Endothelial cell of umbilical vein (primary cell): ENCODE measurements around the gene LRP1B. TPM values are rescaled to one million over a fixed set of nuclear protein-coding genes. Genes with fewer than 3 reads are reported as not detected.

Experiments
- BruUV-seq: library from RNA; stranded (reverse); fragments of 400-500 nt; replicated peaks from 2 replicates; lab custom pipeline; 2021; lab: Mats Ljungman, UMichigan
- CTCF ChIA-PET: fragments of 300-600, 350-600 bp; sonication (Branson Sonifier 250); formaldehyde crosslinking; loops from one replicate; lab custom pipeline; 2021; ENCODE audit warnings: antibody characterized with exemption, inconsistent platforms; lab: Charles Lee
- POLR2A ChIA-PET: fragments of 300-600, 350-600 bp; sonication (Branson Sonifier 250); formaldehyde crosslinking; loops from one replicate; lab custom pipeline; 2021; ENCODE audit warnings: antibody characterized with exemption, inconsistent platforms; lab: Charles Lee
- DNase-seq: peaks from one replicate; pipeline ENCODE4 v3.0.0-alpha.2; 2011; ENCODE audit warnings: low read depth, low spot score
- FAIRE-seq: peaks from 2 replicates; lab custom pipeline; 2011; peaks lifted over from hg19 to GRCh38; lab: Jason Lieb, UNC
- H2AFZ ChIP-seq: 2 replicates; pipeline ENCODE4 v1.6.0; 2012; ENCODE audit warnings: low read depth, low read length, control low read depth, inconsistent platforms
- H3K27ac ChIP-seq: 2 replicates; pipeline ENCODE4 v1.5.1; 2011; ENCODE audit warnings: low read depth, mild to moderate bottlenecking, control low read depth, low read length, moderate library complexity; ENCODE audit not compliant: insufficient read depth
- H3K27me3 ChIP-seq, 2 experiments: 2 replicates each; pipeline versions ENCODE4 v1.6.0 to v1.6.1; 2011; ENCODE audit warnings: low read length in 2 of 2, mixed read lengths in 1 of 2; ENCODE audit not compliant: control insufficient read depth in 2 of 2, insufficient read depth in 2 of 2
- H3K36me3 ChIP-seq, 2 experiments: 2 replicates in 1 of 2; 3 replicates in 1 of 2; pipeline ENCODE4 v1.5.1; 2011; ENCODE audit warnings: low read length in 2 of 2, mild to moderate bottlenecking in 1 of 2, moderate library complexity in 1 of 2; ENCODE audit not compliant: control insufficient read depth in 2 of 2, insufficient read depth in 2 of 2; ENCODE audit errors: extremely low read depth in 1 of 2
- H3K4me1 ChIP-seq: 3 replicates; pipeline ENCODE4 v1.5.1; 2011; ENCODE audit warnings: mild to moderate bottlenecking, low read length; ENCODE audit not compliant: control insufficient read depth, insufficient read depth; ENCODE audit errors: extremely low read depth
- H3K4me2 ChIP-seq: 2 replicates; pipeline ENCODE4 v1.6.1; 2011; ENCODE audit warnings: low read length, control low read depth, mixed read lengths; ENCODE audit not compliant: insufficient read depth
- H3K4me3 ChIP-seq, 3 experiments: fragments of 200-600 bp in 1 of 3; sonication (generic), shearing (Covaris generic) in 1 of 3; replicated peaks in 1 of 3; 2 replicates each; pipeline ENCODE4 v1.5.1; 2011 to 2016; ENCODE audit warnings: control low read depth in 3 of 3, low read length in 3 of 3, mild to moderate bottlenecking in 2 of 3, inconsistent platforms in 1 of 3, low read depth in 1 of 3, moderate library complexity in 1 of 3; ENCODE audit not compliant: insufficient read depth in 1 of 3
- H3K79me2 ChIP-seq: 2 replicates; pipeline ENCODE4 v1.6.0; 2012; ENCODE audit warnings: low read length, inconsistent platforms; ENCODE audit not compliant: control insufficient read depth, insufficient read depth
- H3K9ac ChIP-seq: replicated peaks from 2 replicates; pipeline ENCODE3; 2011; ENCODE audit warnings: low read length, control low read depth; ENCODE audit not compliant: insufficient read depth; ENCODE audit errors: extremely low read depth
- H3K9me1 ChIP-seq: replicated peaks from 3 replicates; pipeline ENCODE4 v1.6.0; 2011; ENCODE audit warnings: mild to moderate bottlenecking, low read length; ENCODE audit not compliant: control insufficient read depth, insufficient read depth; ENCODE audit errors: extremely low read depth
- H3K9me3 ChIP-seq: replicated peaks from 2 replicates; pipeline ENCODE4 v1.5.1; 2012; ENCODE audit warnings: low read length, inconsistent platforms; ENCODE audit not compliant: control insufficient read depth, insufficient read depth
- H4K20me1 ChIP-seq: replicated peaks from 2 replicates; pipeline ENCODE3; 2011; ENCODE audit warnings: mild to moderate bottlenecking, low read length; ENCODE audit not compliant: control insufficient read depth, insufficient read depth; ENCODE audit errors: extremely low read depth
- EZH2 ChIP-seq: IDR thresholded peaks from 2 replicates; pipeline ENCODE4 v1.6.1; 2012; ENCODE audit warnings: borderline replicate concordance, low read depth, mild to moderate bottlenecking, moderate library complexity, low read length, inconsistent platforms; ENCODE audit not compliant: severe bottlenecking
- FOS ChIP-seq: IDR thresholded peaks from 2 replicates; pipeline ENCODE4 v1.6.1; 2011; ENCODE audit warnings: mild to moderate bottlenecking, low read length, moderate library complexity, borderline replicate concordance; ENCODE audit not compliant: insufficient read depth
- GATA2 ChIP-seq: IDR thresholded peaks from 2 replicates; pipeline ENCODE4 v1.7.0; 2011; ENCODE audit warnings: low read depth, mild to moderate bottlenecking, moderate library complexity, mixed read lengths, low read length; ENCODE audit not compliant: insufficient read length, insufficient read depth
- JUN ChIP-seq: IDR thresholded peaks from 2 replicates; pipeline ENCODE4 v1.6.1; 2011; ENCODE audit warnings: borderline replicate concordance, low read depth; ENCODE audit not compliant: insufficient read length, insufficient read depth
- MAX ChIP-seq: IDR thresholded peaks from 2 replicates; pipeline ENCODE4 v1.6.1; 2011; ENCODE audit not compliant: insufficient read depth, insufficient read length
- MYC ChIP-seq: IDR thresholded peaks from one replicate; pipeline ENCODE4 v1.6.1; 2011; ENCODE audit warnings: mild to moderate bottlenecking, low read depth, low read length
- POLR2A ChIP-seq: IDR thresholded peaks from 2 replicates; pipeline ENCODE4 v1.6.1; 2012; ENCODE audit warnings: low read depth, mild to moderate bottlenecking, control low read depth, low read length
- POLR2AphosphoS5 ChIP-seq: IDR thresholded peaks from 2 replicates; pipeline ENCODE4 v1.6.1; 2012; ENCODE audit warnings: low read depth, mild to moderate bottlenecking, control low read depth, low read length, moderate library complexity; ENCODE audit not compliant: insufficient read depth
- dilution Hi-C: fragments of 300-500 bp; cut with MboI; formaldehyde crosslinking; loops from one replicate; pipeline ENCODE4 v1.15.0; 2019; ENCODE audit warnings: low sequenced_read_pairs; ENCODE audit not compliant: extremely low pct_ligation_motif_present
- intact Hi-C: fragments of 100-400 bp; cut with micrococcal nuclease; formaldehyde crosslinking; loops from one replicate; pipeline ENCODE4 v1.10.0; 2022
- polyA plus RNA-seq, 4 experiments: library from polyadenylated mRNA; depleted of rRNA in 3 of 4; stranded (reverse) in 3 of 4; unstranded in 1 of 4; fragments of >200 nt; gene quantifications; 2 replicates each; pipeline versions ENCODE4 v1.2.1 to v1.2.3, GENCODE V29; 2011 to 2012; ENCODE audit warnings: missing spikeins in 1 of 4
- total RNA-seq: library from RNA; stranded (reverse); gene quantifications from 2 replicates; pipeline ENCODE4 v1.2.3, GENCODE V29; 2021
- TF ChIP-seq, protein P1 (sequence below), 2 donors: IDR thresholded peaks; 1 replicate in 1 of 2; 2 replicates in 1 of 2; pipeline ENCODE4 v1.5.1; 2011; ENCODE audit warnings: low read length in 2 of 2, mild to moderate bottlenecking in 2 of 2, moderate library complexity in 2 of 2, control low read depth in 1 of 2, inconsistent platforms in 1 of 2, low read depth in 1 of 2; ENCODE audit not compliant: insufficient read depth in 1 of 2; ENCODE audit errors: extremely low read depth in 1 of 2

The LRP1B gene
- total and polyA plus RNA-seq, 2 donors (not counting 3 experiments of a cell fraction or from before 2014, with no cell fraction given) = 0.03 to 0.07 TPM

- FAIRE-seq (no peak), DNase-seq (no peak)
- Histone ChIP-seq H3K9ac (no peak overlapping the region), H3K79me2 (no peaks in the 10 kb centered on the region), H2AFZ (no peak overlapping the region), H3K9me3 (no peaks in the 10 kb centered on the region), H3K9me1 (no peaks in the 10 kb centered on the region), H3K36me3 (no peaks in the 10 kb centered on the region), H3K27me3 (no peaks in the 10 kb centered on the region), H3K4me3 (no peak overlapping the region), H3K4me2 (no peak overlapping the region), H3K27ac (no peak overlapping the region), H3K4me1 (no peaks in the 10 kb centered on the region), H4K20me1 (no peaks in the 10 kb centered on the region)
- intact Hi-C loops = no loop called here
- ChIA-PET CTCF (no interaction called here), POLR2A (no interaction called here)
- no TSS peak for BruUV-seq
- dilution Hi-C loops = no loop called here
- no peak for TF ChIP-seq MYC
- no peak for TF ChIP-seq JUN
- TF ChIP-seq, protein P1, sequence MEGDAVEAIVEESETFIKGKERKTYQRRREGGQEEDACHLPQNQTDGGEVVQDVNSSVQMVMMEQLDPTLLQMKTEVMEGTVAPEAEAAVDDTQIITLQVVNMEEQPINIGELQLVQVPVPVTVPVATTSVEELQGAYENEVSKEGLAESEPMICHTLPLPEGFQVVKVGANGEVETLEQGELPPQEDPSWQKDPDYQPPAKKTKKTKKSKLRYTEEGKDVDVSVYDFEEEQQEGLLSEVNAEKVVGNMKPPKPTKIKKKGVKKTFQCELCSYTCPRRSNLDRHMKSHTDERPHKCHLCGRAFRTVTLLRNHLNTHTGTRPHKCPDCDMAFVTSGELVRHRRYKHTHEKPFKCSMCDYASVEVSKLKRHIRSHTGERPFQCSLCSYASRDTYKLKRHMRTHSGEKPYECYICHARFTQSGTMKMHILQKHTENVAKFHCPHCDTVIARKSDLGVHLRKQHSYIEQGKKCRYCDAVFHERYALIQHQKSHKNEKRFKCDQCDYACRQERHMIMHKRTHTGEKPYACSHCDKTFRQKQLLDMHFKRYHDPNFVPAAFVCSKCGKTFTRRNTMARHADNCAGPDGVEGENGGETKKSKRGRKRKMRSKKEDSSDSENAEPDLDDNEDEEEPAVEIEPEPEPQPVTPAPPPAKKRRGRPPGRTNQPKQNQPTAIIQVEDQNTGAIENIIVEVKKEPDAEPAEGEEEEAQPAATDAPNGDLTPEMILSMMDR (IDR thresholded peaks at IDR 0.05; ENCODE audit: extremely low read depth in 1 of 2, insufficient read depth in 1 of 2, low read depth in 1 of 2, low read length in 2 of 2) = no peak
- TF ChIP-seq EZH2 = no peak
- TF ChIP-seq FOS = no peak
- no peak for TF ChIP-seq MAX
These were observed 324.7 kb downstream of the LRP1B start for GRCh38 chr2:141806090-141806489.

GRCh38 chr2:141805302-141805701, 325.5 kb downstream of the LRP1B start:
- no peak overlapping the region for H3K4me3 ChIP-seq
- FAIRE-seq (no peak), DNase-seq (no peak)
- ChIA-PET POLR2A (no interaction called here), CTCF (no interaction called here)
- no peaks in the 10 kb centered on the region for H3K36me3 ChIP-seq
- no peak overlapping the region for H3K27ac ChIP-seq
- dilution Hi-C loops (no loop called here), intact Hi-C loops (no loop called here)
- no peaks in the 10 kb centered on the region for H3K4me1 ChIP-seq
- no peaks in the 10 kb centered on the region for H3K9me3 ChIP-seq
- no peaks in the 10 kb centered on the region for H4K20me1 ChIP-seq
- no peaks in the 10 kb centered on the region for H3K27me3 ChIP-seq
- no peak overlapping the region for H3K9ac ChIP-seq
- no peaks in the 10 kb centered on the region for H3K79me2 ChIP-seq
- BruUV-seq = no TSS peak
- TF ChIP-seq GATA2 (no peak), MYC (no peak), EZH2 (no peak), POLR2A (no peak), JUN (no peak), FOS (no peak), POLR2AphosphoS5 (no peak), MAX (no peak)
- TF ChIP-seq, protein P1 (IDR thresholded peaks at IDR 0.05; ENCODE audit: extremely low read depth in 1 of 2, insufficient read depth in 1 of 2, low read depth in 1 of 2, low read length in 2 of 2) = no peak
- H3K9me1 ChIP-seq = no peaks in the 10 kb centered on the region
- H3K4me2 ChIP-seq = no peak overlapping the region
- H2AFZ ChIP-seq = no peak overlapping the region
